Measurements from ENCODE around the gene SDC3. TPM values are rescaled to one million over a fixed set of nuclear protein-coding genes. Genes with fewer than 3 reads are reported as not detected.

The SDC3 gene
- total and polyA plus RNA-seq, 4 donors = 21.2 to 41.8 (median 23.7) TPM

GRCh38 chr1:30909365-30910068, 959 bp upstream of the SDC3 start:
- Histone ChIP-seq H3K9ac (ENCODE audit: insufficient read depth in 1 of 2, low read length in 2 of 2) (peak overlapping the region in 1 of 2 donors; percentile 51), H3K4me3 (no peak overlapping the region), H3K27me3 (ENCODE audit: control insufficient read depth in 3 of 3, insufficient read depth in 3 of 3, low read length in 2 of 3) (no peaks in the 10 kb centered on the region), H3K9me3 (ENCODE audit: control insufficient read depth in 4 of 4, insufficient read depth in 3 of 4, low read length in 3 of 4) (no peaks in the 10 kb centered on the region), H3K4me1 (ENCODE audit: control insufficient read depth in 5 of 5, insufficient read depth in 5 of 5, low read length in 5 of 5) (peaks cover 0 to 20% (median 12%) of the 10 kb centered on the region in 5 donors), H3K36me3 (ENCODE audit: control insufficient read depth in 4 of 4, insufficient read depth in 4 of 4, low read length in 4 of 4) (no peaks in the 10 kb centered on the region), H3K27ac (ENCODE audit: low read depth in 1 of 2, low read length in 1 of 2) (peak overlapping the region in 1 of 2 donors; percentile 51)
- TF ChIP-seq CTCF (IDR thresholded peaks at IDR 0.05; ENCODE audit: control extremely low read depth, extremely low read depth) = no peak
- ATAC-seq (ENCODE audit: insufficient read depth, low FRiP score) (no peak), DNase-seq (no peak)
- WGBS, 2 donors = 54 to 79% methylated on average over 14 of the region's 14 CpGs

GRCh38 chr1:30908316-30908695, 252 bp downstream of the SDC3 start:
- ATAC-seq (ENCODE audit: insufficient read depth, low FRiP score) = no peak
- no peak for DNase-seq
- no peak overlapping the region for H3K9ac ChIP-seq (ENCODE audit: insufficient read depth in 1 of 2, low read length in 2 of 2)
- WGBS, 2 donors = 0 to 1% methylated on average over 25 to 68 of the region's 69 CpGs
- H3K27ac ChIP-seq (ENCODE audit: low read depth in 1 of 2, low read length in 1 of 2) = no peak overlapping the region
- no peak for TF ChIP-seq CTCF (IDR thresholded peaks at IDR 0.05; ENCODE audit: control extremely low read depth, extremely low read depth)
- no peak overlapping the region for H3K4me3 ChIP-seq
- H3K4me1 ChIP-seq (ENCODE audit: control insufficient read depth in 5 of 5, insufficient read depth in 5 of 5, low read length in 5 of 5) = peaks cover 0 to 22% (median 15%) of the 10 kb centered on the region in 5 donors
- H3K27me3 ChIP-seq (ENCODE audit: control insufficient read depth in 3 of 3, insufficient read depth in 3 of 3, low read length in 2 of 3) = no peaks in the 10 kb centered on the region
- H3K36me3 ChIP-seq (ENCODE audit: control insufficient read depth in 4 of 4, insufficient read depth in 4 of 4, low read length in 4 of 4) = no peaks in the 10 kb centered on the region
- H3K9me3 ChIP-seq (ENCODE audit: control insufficient read depth in 4 of 4, insufficient read depth in 3 of 4, low read length in 3 of 4) = no peaks in the 10 kb centered on the region

GRCh38 chr1:30907481-30908315, 860 bp downstream of the SDC3 start:
- Histone ChIP-seq H3K4me3 (peak overlapping the region; percentile 55), H3K4me1 (ENCODE audit: control insufficient read depth in 5 of 5, insufficient read depth in 5 of 5, low read length in 5 of 5) (peaks cover 0 to 26% (median 21%) of the 10 kb centered on the region in 5 donors), H3K27me3 (ENCODE audit: control insufficient read depth in 3 of 3, insufficient read depth in 3 of 3, low read length in 2 of 3) (no peaks in the 10 kb centered on the region), H3K36me3 (ENCODE audit: control insufficient read depth in 4 of 4, insufficient read depth in 4 of 4, low read length in 4 of 4) (no peaks in the 10 kb centered on the region), H3K27ac (ENCODE audit: low read depth in 1 of 2, low read length in 1 of 2) (peak overlapping the region in 1 of 2 donors; percentile 32), H3K9me3 (ENCODE audit: control insufficient read depth in 4 of 4, insufficient read depth in 3 of 4, low read length in 3 of 4) (no peaks in the 10 kb centered on the region), H3K9ac (ENCODE audit: insufficient read depth in 1 of 2, low read length in 2 of 2) (no peak overlapping the region)
- no peak for TF ChIP-seq CTCF (IDR thresholded peaks at IDR 0.05; ENCODE audit: control extremely low read depth, extremely low read depth)
- ATAC-seq (ENCODE audit: insufficient read depth, low FRiP score) = no peak
- WGBS, 2 donors = 12 to 13% methylated on average over 41 to 47 of the region's 47 CpGs
- DNase-seq = no peak

All from lung (tissue), 12 donors.